SH-SY5Y (cell line): ENCODE measurements around the gene TBX18.

Experiments used
- GATA2 ChIP-seq: IDR thresholded peaks from 2 replicates; pipeline ENCODE4 v1.6.1; 2011; ENCODE audit warnings: mild to moderate bottlenecking, low read depth, low read length
- GATA3 ChIP-seq: IDR thresholded peaks from 2 replicates; pipeline ENCODE4 v1.6.1; 2011; ENCODE audit warnings: low read depth, mild to moderate bottlenecking, low read length, moderate library complexity

DNA sequence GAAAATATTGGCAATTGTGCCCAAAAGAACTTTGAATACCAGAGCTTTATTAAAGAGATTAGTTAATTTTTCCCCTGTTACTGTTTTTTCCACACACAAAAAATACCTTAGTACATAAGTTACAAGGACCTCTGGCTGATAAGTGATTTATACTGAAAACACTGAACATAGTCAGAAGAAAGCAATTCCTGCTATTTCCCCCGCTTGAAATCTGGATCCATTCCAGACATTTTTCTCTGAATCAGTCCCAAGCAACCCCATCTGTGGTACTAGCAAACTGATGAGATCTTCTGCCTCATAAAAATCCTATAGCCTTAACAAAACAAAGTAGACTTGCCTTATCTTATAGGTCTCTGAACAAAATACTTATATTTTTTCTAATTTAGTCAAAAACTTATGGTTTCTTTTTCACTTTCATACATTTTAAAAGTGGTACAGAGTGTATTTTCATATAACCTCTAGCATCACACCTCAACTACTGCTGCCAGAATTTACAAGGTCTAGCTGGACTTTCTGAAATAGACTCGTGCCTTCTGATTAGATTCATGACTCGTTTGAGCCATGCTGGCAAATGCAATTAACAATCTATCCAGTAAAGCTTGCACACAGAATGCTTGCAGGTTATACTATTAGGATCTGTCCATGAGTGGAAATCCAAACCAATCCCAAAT, 111.9 kb downstream of the TBX18 start:
- no peak for TF ChIP-seq GATA2
- no peak for TF ChIP-seq GATA3
